Sigmoid colon (tissue), 7 donors: ENCODE measurements around the gene SPRR5. TPM values are rescaled to one million over a fixed set of nuclear protein-coding genes. Genes with fewer than 3 reads are reported as not detected.

Experiments used
- DNase-seq: peaks from one replicate; pipeline ENCODE4 v3.0.0-alpha.2; 2019
- H3K27ac ChIP-seq, 4 donors: fragments of 200-600 bp; sonication (generic); one replicate each; pipeline ENCODE4 v1.5.1; 2016 to 2019; ENCODE audit warnings: mild to moderate bottlenecking in 1 of 4
- H3K27me3 ChIP-seq, 3 donors: fragments of 200-600 bp; sonication (generic); one replicate each; pipeline ENCODE4 v1.5.1; 2019; ENCODE audit warnings: mild to moderate bottlenecking in 1 of 3
- H3K36me3 ChIP-seq, 4 donors: fragments of 200-600 bp; sonication (generic); one replicate each; pipeline ENCODE4 v1.5.1; 2016 to 2019
- H3K4me1 ChIP-seq, 4 donors: fragments of 200-600 bp; sonication (generic); one replicate each; pipeline ENCODE4 v1.5.1; 2017 to 2019
- H3K4me3 ChIP-seq, 4 donors: fragments of 200-600 bp; sonication (generic); one replicate each; pipeline ENCODE4 v1.5.1; 2017 to 2019; ENCODE audit warnings: mild to moderate bottlenecking in 2 of 4, moderate library complexity in 1 of 4
- H3K9me3 ChIP-seq, 4 donors: fragments of 200-600 bp in 3 of 4; sonication (generic) in 3 of 4; one replicate each; pipeline versions ENCODE4 v1.5.1 to v1.6.1; 2013 to 2019
- EP300 ChIP-seq, 4 donors: sonication (generic); formaldehyde crosslinking; IDR thresholded peaks; one replicate each; pipeline ENCODE4 v1.6.1; 2017; ENCODE audit warnings: antibody characterized with exemption in 4 of 4
- POLR2A ChIP-seq, 2 donors: fragments of 450-650 bp; IDR thresholded peaks; one replicate each; pipeline ENCODE4 v1.6.1; 2016; ENCODE audit warnings: antibody characterized with exemption in 2 of 2, mild to moderate bottlenecking in 2 of 2, moderate library complexity in 2 of 2
- POLR2AphosphoS5 ChIP-seq, 4 donors: sonication (generic); formaldehyde crosslinking; IDR thresholded peaks; one replicate each; pipeline ENCODE4 v1.6.1; 2017; ENCODE audit warnings: antibody characterized with exemption in 4 of 4
- WGBS, 2 donors: extraction: QIAGEN DNeasy Blood & Tissue Kit; methylation state at CpG; one replicate each; pipeline ENCODE4 v1.1.7; 2013; 5-methylcytosine and 5-hydroxymethylcytosine counted together
- intact Hi-C: fragments of 100-400 bp; cut with DNase I; formaldehyde crosslinking; loops from one replicate; pipeline ENCODE4 v1.15.1; 2023
- polyA plus RNA-seq, 3 donors: library from polyadenylated mRNA; stranded (reverse); fragments of 200-250 nt; gene quantifications; one replicate each; pipeline ENCODE4 v1.2.3, GENCODE V29; 2013
- total RNA-seq, 4 donors: library from RNA; depleted of rRNA; stranded (reverse); fragments of >200 nt; gene quantifications; one replicate each; pipeline ENCODE4 v1.1.0, GENCODE V29; 2016
- TF ChIP-seq, protein P1 (sequence below), 4 experiments: fragments of 450-650 bp in 3 of 4; fragments of 200-600 bp in 1 of 4; IDR thresholded peaks; one replicate each; pipeline ENCODE4 v1.5.1; 2016 to 2019; ENCODE audit warnings: antibody characterized with exemption in 4 of 4, mild to moderate bottlenecking in 3 of 4, moderate library complexity in 2 of 4
- donor health status: healthy with polysubstance abuse.
- donor health status: Bipolar disorder and iron deficiency.
- donor health status: healthy.

Gene SPRR5
- total and polyA plus RNA-seq, 7 donors, result not detected

GRCh38 chr1:152983234-152983633 is 36.2 kb downstream of the SPRR5 start:
- Histone ChIP-seq H3K9me3 (no peaks in the 10 kb centered on the region), H3K4me3 (no peak overlapping the region), H3K27ac (no peak overlapping the region), H3K27me3 (no peaks in the 10 kb centered on the region), H3K36me3 (no peaks in the 10 kb centered on the region), H3K4me1 (no peaks in the 10 kb centered on the region)
- intact Hi-C loops, result no loop called here
- no peak for DNase-seq
- TF ChIP-seq POLR2AphosphoS5 (IDR thresholded peaks at IDR 0.05) (no peak), POLR2A (IDR thresholded peaks at IDR 0.05) (no peak), EP300 (IDR thresholded peaks at IDR 0.05) (no peak)
- TF ChIP-seq, protein P1, sequence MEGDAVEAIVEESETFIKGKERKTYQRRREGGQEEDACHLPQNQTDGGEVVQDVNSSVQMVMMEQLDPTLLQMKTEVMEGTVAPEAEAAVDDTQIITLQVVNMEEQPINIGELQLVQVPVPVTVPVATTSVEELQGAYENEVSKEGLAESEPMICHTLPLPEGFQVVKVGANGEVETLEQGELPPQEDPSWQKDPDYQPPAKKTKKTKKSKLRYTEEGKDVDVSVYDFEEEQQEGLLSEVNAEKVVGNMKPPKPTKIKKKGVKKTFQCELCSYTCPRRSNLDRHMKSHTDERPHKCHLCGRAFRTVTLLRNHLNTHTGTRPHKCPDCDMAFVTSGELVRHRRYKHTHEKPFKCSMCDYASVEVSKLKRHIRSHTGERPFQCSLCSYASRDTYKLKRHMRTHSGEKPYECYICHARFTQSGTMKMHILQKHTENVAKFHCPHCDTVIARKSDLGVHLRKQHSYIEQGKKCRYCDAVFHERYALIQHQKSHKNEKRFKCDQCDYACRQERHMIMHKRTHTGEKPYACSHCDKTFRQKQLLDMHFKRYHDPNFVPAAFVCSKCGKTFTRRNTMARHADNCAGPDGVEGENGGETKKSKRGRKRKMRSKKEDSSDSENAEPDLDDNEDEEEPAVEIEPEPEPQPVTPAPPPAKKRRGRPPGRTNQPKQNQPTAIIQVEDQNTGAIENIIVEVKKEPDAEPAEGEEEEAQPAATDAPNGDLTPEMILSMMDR (IDR thresholded peaks at IDR 0.05), result no peak

- TF ChIP-seq POLR2AphosphoS5 (IDR thresholded peaks at IDR 0.05) (no peak), EP300 (IDR thresholded peaks at IDR 0.05) (no peak), POLR2A (IDR thresholded peaks at IDR 0.05) (no peak)
- TF ChIP-seq, protein P1 (IDR thresholded peaks at IDR 0.05), result no peak
- WGBS, 2 donors, result 40 to 74% methylated on average over 3 of the region's 3 CpGs
- no peak for DNase-seq
Observed at GRCh38 chr1:152983743-152984142, 36.7 kb downstream of the SPRR5 start, which contains the start of gene SPRR1A. SPRR1A (plus strand) TSS chr1:152984081; CDS start chr1:152985231, 1,150 bp downstream.

DNA sequence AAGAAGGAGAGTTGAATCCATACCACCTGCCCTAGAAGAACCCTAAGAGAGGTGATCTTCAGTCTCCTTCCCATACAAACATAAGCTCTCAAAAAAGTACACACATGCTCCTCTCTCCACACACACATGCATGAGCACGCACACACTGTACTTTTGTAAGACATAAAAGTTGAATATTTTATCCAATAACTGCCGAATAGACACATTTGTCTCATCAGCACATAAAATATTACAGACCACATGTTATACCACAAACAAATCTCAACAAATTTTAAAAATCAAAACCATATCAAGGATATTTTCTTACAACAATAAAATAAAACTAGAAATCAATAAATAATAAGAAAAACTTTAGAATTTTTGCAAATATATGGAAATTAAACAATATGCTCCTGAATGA is 39.6 kb downstream of the SPRR5 start:
- intact Hi-C loops, result no loop called here
- no peaks in the 10 kb centered on the region for H3K27me3 ChIP-seq
- H3K9me3 ChIP-seq, result no peaks in the 10 kb centered on the region
- H3K36me3 ChIP-seq, result no peaks in the 10 kb centered on the region
- DNase-seq, result no peak
- TF ChIP-seq POLR2A (IDR thresholded peaks at IDR 0.05), result no peak
- TF ChIP-seq, protein P1 (IDR thresholded peaks at IDR 0.05), result no peak
- no peak for TF ChIP-seq EP300 (IDR thresholded peaks at IDR 0.05)
- no peak for TF ChIP-seq POLR2AphosphoS5 (IDR thresholded peaks at IDR 0.05)
- no peak overlapping the region for H3K27ac ChIP-seq
- no peak overlapping the region for H3K4me3 ChIP-seq
- WGBS, 2 donors, result 87 to 91% methylated on average over 2 of the region's 2 CpGs
- no peaks in the 10 kb centered on the region for H3K4me1 ChIP-seq

More at GRCh38 chr1:152983743-152984142, 36.7 kb downstream of the SPRR5 start, which contains the start of gene SPRR1A:
- H3K4me3 ChIP-seq, result no peak within 1 kb of the TSS
- intact Hi-C loops, result no loop called here
- no peaks in the 10 kb centered on the region for H3K27me3 ChIP-seq
- H3K4me1 ChIP-seq, result no peaks in the 10 kb centered on the region
- H3K9me3 ChIP-seq, result no peaks in the 10 kb centered on the region
- H3K27ac ChIP-seq, result no peak within 1 kb of the TSS
- no peaks in the 10 kb centered on the region for H3K36me3 ChIP-seq

- H3K36me3 ChIP-seq, result no peaks in the 10 kb centered on the region
- intact Hi-C loops, result no loop called here
- WGBS, 2 donors, result 72 to 81% methylated on average over 6 of the region's 6 CpGs
- H3K27ac ChIP-seq, result no peak overlapping the region
- no peak for DNase-seq
- no peaks in the 10 kb centered on the region for H3K4me1 ChIP-seq
- no peaks in the 10 kb centered on the region for H3K27me3 ChIP-seq
- TF ChIP-seq POLR2AphosphoS5 (IDR thresholded peaks at IDR 0.05) (no peak), POLR2A (IDR thresholded peaks at IDR 0.05) (no peak), EP300 (IDR thresholded peaks at IDR 0.05) (no peak)
- TF ChIP-seq, protein P1 (IDR thresholded peaks at IDR 0.05), result no peak
- no peak overlapping the region for H3K4me3 ChIP-seq
- no peaks in the 10 kb centered on the region for H3K9me3 ChIP-seq
Observed at GRCh38 chr1:152993186-152993585, 46.2 kb downstream of the SPRR5 start.

- DNase-seq, result no peak
- TF ChIP-seq, protein P1 (IDR thresholded peaks at IDR 0.05), result no peak
- TF ChIP-seq POLR2AphosphoS5 (IDR thresholded peaks at IDR 0.05) (no peak), EP300 (IDR thresholded peaks at IDR 0.05) (no peak), POLR2A (IDR thresholded peaks at IDR 0.05) (no peak)
- intact Hi-C loops, result no loop called here
- H3K27ac ChIP-seq, result no peak overlapping the region
- no peaks in the 10 kb centered on the region for H3K9me3 ChIP-seq
- WGBS, 2 donors, result 41 to 48% methylated on average over 1 of the region's 1 CpG
- no peaks in the 10 kb centered on the region for H3K36me3 ChIP-seq
- H3K4me1 ChIP-seq, result no peaks in the 10 kb centered on the region
- no peaks in the 10 kb centered on the region for H3K27me3 ChIP-seq
- H3K4me3 ChIP-seq, result no peak overlapping the region
Observed at GRCh38 chr1:152995842-152996241, 48.8 kb downstream of the SPRR5 start.
